Activated effector memory CD4-positive, alpha-beta T cell treated with anti-CD3 and anti-CD28 coated beads, Interleukin-2, amount 50 U/mL, for 16 hours (primary cell): ENCODE results near the gene RAI14.
"Not testable (repeated sequence)": the region's sequence is repeated elsewhere in the genome, so short reads cannot be mapped to it uniquely, and the experiment has no call there.

Experiments used
- DNase-seq: peaks from one replicate; pipeline ENCODE4 v3.0.0-alpha.2; 2020

RAI14 gene

DNA sequence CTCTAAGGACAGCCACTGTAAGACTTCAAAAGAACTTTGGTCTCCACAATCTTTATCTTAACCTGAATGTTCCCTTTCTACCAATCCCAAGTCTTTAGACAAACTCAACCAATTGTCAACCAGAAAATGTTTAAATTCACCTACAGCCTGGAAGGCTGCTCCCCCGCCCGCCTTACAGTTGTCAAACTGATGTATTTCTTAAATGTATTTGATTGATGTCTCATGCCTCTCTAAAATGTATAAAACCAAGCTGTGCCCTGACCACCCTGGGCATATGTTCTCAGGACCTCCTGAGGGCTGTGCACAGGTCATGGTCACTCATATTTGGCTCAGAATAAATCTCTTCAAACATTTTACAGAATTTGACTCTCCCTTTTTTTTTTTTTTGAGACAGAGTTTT, 45.3 kb downstream of the RAI14 start:
- not testable (repeated sequence) for DNase-seq

DNA sequence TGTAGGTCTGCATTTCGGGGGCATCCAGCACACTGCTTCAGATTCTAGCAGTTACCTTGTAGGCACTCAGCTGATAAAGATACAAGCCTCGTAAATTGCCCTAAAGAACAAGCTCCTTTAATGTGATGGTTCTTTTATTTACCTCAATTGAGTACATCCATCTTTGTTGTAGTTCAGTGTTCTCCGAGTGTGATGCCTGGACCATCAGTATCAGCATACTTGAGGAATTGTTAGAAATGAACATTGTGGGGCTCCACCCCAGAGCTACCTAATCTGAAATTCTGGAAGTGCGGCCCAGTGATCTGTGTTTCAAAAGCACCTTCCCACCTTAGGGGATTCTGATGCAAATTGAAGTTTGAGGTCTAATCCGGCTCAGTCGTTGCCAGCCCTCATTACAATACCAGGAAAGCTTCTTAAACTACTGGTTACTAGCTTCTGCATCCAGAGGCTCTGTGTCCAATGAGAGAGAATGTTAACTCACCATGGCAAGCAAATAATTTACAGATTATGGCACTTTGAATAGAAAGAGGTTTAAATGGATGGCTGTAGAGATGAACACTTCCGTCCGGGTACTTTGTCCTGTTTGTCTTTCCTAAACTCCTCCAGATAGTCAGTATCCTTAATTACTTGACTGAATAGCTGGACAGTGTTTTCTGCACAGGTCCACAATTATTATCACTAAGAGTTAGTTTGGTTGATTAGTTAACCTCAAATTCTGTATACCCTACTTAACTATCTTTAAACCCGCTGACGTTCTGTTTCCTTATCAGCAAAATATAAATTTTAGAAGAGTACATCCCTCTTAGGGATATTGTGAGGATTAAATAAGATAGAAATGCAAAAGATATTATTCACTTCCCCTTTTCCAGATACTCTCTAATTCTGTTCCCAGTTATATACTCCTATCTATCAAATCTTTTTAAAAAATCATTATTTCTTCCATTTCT, 47.9 kb downstream of the RAI14 start:
- DNase-seq: no peak

DNA sequence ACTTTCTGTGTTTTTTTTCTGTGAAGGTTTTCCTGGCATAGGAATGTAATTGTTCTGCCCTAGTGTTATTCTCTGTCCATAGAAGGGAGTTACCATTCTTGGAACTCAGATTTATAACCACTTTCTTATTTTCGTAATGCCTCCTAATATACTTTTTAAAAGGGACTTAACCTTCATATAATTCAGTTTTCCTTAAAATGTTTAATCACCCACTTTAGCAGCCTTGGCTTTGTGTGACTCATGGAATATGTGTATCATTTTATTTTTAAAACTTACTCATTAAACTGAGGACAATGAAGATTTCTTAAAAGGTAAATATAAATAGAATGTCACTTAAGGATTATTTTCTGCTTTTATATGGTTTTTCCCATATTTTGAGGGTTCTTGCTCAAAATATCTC, 50.0 kb downstream of the RAI14 start:
- DNase-seq: no peak

GRCh38 chr5:34707451-34708107, 51.5 kb downstream of the RAI14 start:
- no peak for DNase-seq

DNA sequence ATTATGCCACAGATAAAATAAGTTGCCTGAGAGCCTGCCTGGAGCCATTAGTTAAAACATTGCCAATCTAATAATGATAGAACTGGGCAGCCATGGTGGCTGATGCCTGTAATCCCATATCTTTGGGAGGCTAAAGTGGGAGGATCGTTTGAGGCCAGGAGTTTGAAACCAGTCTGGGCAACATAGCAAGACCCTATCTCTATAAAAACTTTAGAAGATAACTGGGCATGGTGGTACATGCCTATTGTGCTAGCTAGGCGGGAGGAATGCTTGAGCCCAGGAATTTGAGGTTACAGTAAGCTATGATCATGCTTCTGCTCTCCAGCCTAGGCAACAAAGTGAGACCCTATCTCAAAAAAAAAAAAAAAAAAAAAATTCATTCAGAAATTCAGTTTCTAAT, 52.6 kb downstream of the RAI14 start:
- no peak for DNase-seq

DNA sequence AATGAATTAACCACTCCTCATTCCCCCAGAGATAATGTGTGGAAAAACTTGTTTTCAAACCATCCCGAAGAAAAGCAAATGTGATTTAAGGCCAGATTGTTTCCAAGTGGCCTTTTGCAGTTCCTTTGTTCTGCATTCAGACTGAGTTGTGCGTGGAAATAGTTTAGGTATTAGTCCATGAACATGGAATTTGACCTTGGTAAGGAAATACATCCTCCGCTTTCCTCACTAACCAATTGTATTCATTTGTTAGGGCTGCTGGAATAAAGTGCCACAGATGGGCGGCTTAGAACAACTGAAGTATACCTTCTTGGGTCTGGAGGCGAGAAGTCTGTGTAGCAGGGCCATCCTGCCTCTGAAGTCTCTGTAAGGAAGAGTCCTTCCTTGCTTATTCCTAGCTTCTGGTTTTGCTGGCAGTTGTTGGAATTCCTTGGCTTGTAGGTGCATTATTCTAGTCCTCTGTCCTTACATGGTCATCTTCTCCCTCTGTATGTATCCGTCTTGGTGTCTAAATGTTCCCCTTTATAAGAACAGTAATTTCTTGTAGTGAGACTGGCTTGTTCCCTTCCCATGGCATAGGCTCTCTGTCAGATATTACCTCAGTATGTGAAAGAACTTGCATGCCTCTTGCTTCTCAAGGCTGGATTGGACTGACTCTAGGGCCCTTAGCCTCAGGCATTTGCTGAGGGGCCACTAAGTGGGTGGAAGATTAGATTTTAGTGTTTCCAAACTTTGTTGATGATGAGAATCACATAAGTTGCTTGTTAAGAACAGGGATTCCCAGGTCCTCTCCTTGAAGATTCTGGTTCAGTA, 53.9 kb downstream of the RAI14 start:
- DNase-seq: no peak

- no peak for DNase-seq
Measured at GRCh38 chr5:34712565-34712964, 56.4 kb downstream of the RAI14 start.

- no peak for DNase-seq
Measured at GRCh38 chr5:34715711-34716110, 59.6 kb downstream of the RAI14 start.

GRCh38 chr5:34716986-34717385, 60.9 kb downstream of the RAI14 start:
- no peak for DNase-seq

DNA sequence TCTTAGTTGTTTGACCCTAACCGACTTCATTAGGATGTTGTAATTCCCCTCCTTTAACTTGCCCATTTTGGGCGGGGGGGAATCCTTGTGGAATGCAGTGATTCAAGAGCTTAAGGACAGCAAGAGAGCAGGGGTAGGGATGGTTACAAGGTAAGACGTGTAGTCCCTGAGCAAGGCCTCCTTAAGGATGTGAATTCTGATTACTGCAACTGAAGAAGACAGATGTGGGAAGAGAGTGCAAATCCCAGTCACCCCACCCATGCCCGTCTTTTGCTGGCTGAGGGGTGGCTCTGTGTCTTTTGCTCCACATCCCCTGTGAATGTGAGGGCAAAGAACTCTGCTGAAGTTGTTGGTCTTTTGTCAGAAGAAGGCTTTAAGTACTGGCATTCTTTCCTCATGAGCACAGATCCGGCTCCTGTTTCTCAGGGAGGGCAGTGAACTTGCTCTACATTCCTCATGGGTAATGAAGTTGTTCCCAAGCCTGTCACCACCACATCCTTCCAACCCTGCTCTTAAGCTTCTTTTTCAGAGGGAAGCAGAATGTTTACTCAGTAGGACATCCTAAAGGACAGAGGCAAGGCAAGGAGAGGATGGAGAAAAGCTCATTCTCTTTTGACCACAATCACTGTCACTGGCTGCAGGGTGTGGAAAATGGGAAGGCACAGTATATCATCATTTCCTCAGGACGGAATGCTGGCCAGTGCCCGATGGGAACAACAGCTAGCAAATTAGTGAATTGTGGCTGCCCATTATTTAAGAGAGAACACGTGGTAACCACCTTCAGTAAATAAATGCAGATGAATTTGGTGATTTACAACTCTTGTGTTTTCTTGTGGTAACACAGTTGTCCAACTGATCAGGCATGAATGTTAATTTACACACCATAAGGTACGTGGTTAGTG, 61.5 kb downstream of the RAI14 start:
- no peak for DNase-seq

- no peak for DNase-seq
Measured at GRCh38 chr5:34718516-34718915, 62.4 kb downstream of the RAI14 start.

DNA sequence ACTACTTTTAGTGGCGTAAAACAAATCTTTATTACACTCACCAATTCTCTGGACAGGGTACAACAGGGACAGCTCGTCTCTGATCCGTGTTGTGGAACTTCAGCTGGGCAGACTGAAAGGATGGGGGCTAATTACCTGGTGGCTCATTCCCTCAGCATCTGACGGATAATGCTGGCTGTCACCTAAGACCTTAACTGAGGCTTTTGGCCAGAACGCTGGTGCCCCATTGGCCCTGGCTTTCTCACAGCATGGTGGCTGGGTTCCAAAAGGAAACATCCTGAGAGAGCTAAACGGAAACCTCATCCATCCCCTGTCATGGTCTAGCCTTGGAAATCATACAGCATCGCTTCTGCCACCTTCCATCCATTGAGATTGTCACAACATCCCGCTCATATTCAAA, 62.9 kb downstream of the RAI14 start:
- DNase-seq: no peak

DNA sequence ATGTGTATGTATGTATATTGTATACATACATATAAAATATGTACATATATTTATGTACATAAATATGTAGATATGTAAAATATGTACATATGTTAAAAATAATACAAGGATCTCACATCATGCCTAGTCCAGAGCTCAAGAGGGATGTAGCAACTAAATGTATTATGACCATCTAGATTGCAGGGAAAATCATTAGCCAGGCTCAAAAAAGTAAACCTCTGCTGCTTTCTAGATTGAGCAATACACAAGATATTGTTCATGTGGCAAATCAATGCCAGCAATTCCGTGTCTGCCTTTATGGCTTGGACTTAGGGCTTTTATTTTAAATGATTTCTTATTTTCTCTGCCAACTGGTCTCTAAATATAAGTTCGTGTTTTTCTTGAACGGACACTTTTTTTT, 65.2 kb downstream of the RAI14 start:
- no peak for DNase-seq

GRCh38 chr5:34722183-34722582, 66.1 kb downstream of the RAI14 start:
- no peak for DNase-seq

DNA sequence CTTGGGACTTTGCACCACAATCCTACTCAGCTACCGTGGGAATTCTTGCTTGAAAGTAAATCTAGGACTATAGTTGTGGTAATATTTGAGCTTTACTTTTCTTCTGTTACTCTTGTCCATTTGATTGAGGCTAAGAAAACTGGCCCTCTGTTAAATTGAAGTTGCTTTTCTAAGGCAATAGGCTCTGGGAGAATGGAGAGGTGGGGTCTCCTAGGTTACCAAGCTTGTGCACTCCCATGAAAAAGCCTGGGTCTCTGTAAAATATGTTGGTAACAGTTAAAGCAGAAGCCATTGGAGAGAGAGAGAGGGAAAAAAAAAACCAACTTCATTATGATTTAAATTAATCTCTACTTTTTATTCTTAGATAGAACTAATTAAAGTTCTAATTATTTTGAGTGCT, 68.6 kb downstream of the RAI14 start:
- no peak for DNase-seq

- DNase-seq: not testable (repeated sequence)
Measured at GRCh38 chr5:34727166-34727749, 71.1 kb downstream of the RAI14 start.

DNA sequence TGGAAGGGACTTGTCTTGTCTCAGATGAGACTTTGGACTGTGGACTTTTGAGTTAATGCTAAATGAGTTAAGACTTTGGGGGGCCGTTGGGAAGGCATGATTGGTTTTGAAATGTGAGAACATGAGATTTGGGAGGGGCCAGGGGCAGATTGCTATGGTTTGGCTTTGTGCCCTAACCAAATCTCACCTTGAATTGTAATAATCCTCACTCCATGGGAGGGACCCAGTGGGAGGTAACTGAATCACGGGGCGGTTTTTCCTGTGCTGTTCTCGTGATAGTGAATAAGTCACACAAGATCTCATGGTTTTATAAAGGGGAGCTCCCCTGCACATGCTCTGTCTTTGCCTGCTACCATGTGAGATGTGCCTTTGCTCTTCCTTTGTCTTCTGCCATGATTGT, 72.1 kb downstream of the RAI14 start:
- no peak for DNase-seq

DNA sequence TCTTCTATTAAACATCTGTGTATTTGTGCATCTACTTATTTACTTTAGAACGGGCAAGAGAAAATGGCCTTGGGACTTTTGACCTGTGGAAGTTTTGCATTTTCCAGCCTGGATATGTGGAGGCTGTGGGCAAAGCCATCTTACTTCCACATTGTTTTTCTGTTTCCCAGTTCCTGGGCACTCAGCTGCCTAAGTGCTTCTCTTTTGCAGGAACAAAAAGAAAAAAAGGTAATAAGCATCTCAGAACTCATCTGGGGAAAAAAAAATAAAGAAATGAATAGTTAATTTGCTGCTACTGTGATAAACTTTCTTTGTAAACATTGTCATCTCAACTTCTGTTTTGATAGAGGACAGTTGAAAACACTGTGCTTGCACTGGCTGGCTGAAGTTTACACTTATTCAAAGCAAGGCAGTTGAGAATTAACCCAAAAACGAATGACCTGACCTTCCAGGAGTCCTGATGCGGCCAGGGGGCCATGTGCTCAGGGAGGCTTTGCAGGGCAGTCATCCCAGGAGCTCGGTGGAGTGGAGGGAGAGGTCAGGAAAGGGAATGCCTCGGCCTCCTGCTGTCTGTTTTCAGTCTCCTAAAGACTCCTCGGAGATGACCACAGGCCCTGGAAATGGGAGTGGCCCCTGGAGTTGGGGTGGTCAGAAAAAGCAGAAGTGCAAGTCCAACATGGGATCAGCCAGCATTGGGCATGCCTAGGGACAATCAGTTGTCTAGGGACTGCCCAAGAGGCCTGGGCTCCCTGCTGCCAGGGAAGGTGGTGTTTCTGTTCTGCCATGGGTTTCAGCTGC, 75.5 kb downstream of the RAI14 start:
- no peak for DNase-seq

- DNase-seq: no peak
Measured at GRCh38 chr5:34734326-34734725, 78.2 kb downstream of the RAI14 start.

DNA sequence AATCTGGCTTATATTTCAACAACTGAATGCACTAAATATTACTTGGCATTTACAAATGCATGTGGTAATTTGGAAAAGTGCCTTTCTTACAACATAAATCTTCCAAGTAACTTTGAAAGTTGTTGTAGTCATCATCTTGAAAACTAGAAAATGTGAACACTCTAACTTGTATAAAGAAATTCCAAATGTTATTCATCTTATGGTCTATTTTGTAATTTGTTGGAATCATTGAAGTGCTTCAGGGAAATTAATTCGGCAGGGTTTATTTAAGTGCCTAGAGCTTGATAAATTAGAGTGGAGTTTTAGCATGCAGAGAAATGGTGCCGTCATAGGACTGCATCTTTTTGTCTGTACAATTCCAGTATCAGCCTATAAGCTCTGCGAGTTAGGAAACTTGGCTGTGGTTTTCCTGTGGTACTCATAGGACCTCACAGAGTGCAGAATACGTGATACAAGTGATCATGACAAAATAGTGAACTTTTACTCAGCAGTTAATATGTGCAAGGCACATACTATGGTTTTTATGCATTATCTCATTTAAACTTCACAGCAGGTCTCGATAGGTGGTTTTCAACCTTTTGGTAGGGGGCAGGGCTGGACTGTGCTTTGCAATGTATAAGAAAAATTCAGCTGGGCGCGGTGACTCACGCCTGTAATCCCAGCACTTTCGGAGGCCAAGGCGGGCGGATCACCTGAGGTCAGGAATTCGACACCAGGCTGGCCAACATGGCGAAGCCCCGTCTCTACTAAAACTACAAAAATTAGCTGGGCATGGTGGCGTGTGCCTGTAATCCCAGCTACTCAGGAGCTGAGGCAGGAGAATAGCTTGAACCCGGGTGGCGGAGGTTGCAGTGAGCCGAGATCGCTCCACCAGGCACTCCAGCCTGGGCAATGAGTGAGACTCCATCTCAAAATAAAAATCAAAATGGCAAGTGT, 79.6 kb downstream of the RAI14 start:
- no peak for DNase-seq
